Ishikawa (cell line): Measurements from ENCODE around the gene LYPD4.

Experiments used
- EP300 ChIP-seq: IDR thresholded peaks from 2 replicates; pipeline ENCODE4 v1.6.1; 2012; ENCODE audit warnings: borderline replicate concordance
- RAD21 ChIP-seq: IDR thresholded peaks from 2 replicates; pipeline ENCODE4 v1.6.1; 2012; ENCODE audit warnings: low read depth
- TAF1 ChIP-seq: IDR thresholded peaks from 2 replicates; pipeline ENCODE4 v1.6.1; 2012; ENCODE audit warnings: low read depth, mild to moderate bottlenecking
- YY1 ChIP-seq: IDR thresholded peaks from 2 replicates; pipeline ENCODE4 v1.6.1; 2012; ENCODE audit warnings: low read depth
- TF ChIP-seq, protein P1 (sequence below): IDR thresholded peaks from 2 replicates; pipeline ENCODE4 v1.6.1; 2012
- TF ChIP-seq, protein P2 (sequence below): IDR thresholded peaks from 2 replicates; pipeline ENCODE4 v1.6.1; 2012

DNA sequence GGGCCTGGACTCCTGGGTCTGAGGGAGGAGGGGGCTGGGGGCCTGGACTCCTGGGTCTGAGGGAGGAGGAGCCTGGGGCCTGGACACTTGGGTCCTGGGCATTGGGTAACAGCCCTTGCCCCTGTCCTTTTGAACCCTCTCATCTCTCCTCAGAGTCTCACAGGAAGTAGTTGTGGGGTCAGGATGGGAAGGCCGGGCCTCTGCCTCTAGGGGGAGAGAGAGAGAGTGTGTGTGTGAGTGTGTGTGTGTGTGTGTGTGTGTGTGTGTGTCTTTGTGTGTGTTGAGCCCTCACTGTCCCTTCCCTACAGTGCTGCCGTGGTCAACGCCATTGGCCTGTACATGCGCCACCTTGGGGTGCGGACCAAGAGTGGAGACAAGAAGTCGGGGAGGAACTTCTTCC is 49.4 kb upstream of the LYPD4 start:
- TF ChIP-seq TAF1 (no peak), YY1 (no peak), RAD21 (no peak), EP300 (no peak)
- TF ChIP-seq, protein P1, sequence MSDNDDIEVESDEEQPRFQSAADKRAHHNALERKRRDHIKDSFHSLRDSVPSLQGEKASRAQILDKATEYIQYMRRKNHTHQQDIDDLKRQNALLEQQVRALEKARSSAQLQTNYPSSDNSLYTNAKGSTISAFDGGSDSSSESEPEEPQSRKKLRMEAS: no peak
- TF ChIP-seq, protein P2, sequence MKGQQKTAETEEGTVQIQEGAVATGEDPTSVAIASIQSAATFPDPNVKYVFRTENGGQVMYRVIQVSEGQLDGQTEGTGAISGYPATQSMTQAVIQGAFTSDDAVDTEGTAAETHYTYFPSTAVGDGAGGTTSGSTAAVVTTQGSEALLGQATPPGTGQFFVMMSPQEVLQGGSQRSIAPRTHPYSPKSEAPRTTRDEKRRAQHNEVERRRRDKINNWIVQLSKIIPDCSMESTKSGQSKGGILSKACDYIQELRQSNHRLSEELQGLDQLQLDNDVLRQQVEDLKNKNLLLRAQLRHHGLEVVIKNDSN: no peak
